Gastroesophageal sphincter (tissue), 4 donors: ENCODE results near the gene GSTO2. TPM values are rescaled to one million over a fixed set of nuclear protein-coding genes. Genes with fewer than 3 reads are reported as not detected.

Experiments
- ATAC-seq: fragments of 150-250 bp; one replicate; pipeline ENCODE4 v1.9.1; 2016; ENCODE audit warnings: mild to moderate bottlenecking, moderate library complexity
- H3K27ac ChIP-seq, 4 donors: fragments of 200-600 bp; sonication (generic) in 3 of 4; 1 replicate in 3 of 4; 2 replicates in 1 of 4; pipeline ENCODE4 v1.5.1; 2016 to 2019
- H3K27me3 ChIP-seq: fragments of 200-600 bp; sonication (generic); one replicate; pipeline ENCODE4 v1.5.1; 2019
- H3K36me3 ChIP-seq, 2 donors: fragments of 200-600 bp; sonication (generic); one replicate each; pipeline ENCODE4 v1.5.1; 2019; ENCODE audit warnings: control low read depth in 1 of 2
- H3K4me1 ChIP-seq, 3 donors: fragments of 200-600 bp; sonication (generic); 1 replicate in 2 of 3; 2 replicates in 1 of 3; pipeline ENCODE4 v1.5.1; 2016 to 2019; ENCODE audit warnings: control low read depth in 2 of 3
- H3K4me3 ChIP-seq, 2 donors: fragments of 200-600 bp; sonication (generic); one replicate each; pipeline ENCODE4 v1.5.1; 2019; ENCODE audit warnings: mild to moderate bottlenecking in 1 of 2, moderate library complexity in 1 of 2
- H3K9me3 ChIP-seq, 3 donors: fragments of 200-600 bp; sonication (generic); one replicate each; pipeline ENCODE4 v1.5.1; 2017 to 2019; ENCODE audit warnings: control low read depth in 2 of 3
- CTCF ChIP-seq, 4 experiments: fragments of 200-600 bp in 2 of 4; fragments of 450-650 bp in 2 of 4; sonication (generic) in 1 of 4; IDR thresholded peaks; one replicate each; pipeline ENCODE4 v1.5.1; 2017 to 2019; ENCODE audit warnings: antibody characterized with exemption in 4 of 4, mild to moderate bottlenecking in 2 of 4, moderate library complexity in 2 of 4
- EP300 ChIP-seq: sonication (generic); formaldehyde crosslinking; IDR thresholded peaks from one replicate; pipeline ENCODE4 v1.6.1; 2017; ENCODE audit warnings: antibody characterized with exemption, mild to moderate bottlenecking
- POLR2A ChIP-seq, 2 donors: fragments of 450-650 bp; IDR thresholded peaks; one replicate each; pipeline ENCODE4 v1.6.1; 2017; ENCODE audit warnings: antibody characterized with exemption in 2 of 2, mild to moderate bottlenecking in 2 of 2, moderate library complexity in 1 of 2
- POLR2AphosphoS5 ChIP-seq: sonication (generic); formaldehyde crosslinking; IDR thresholded peaks from one replicate; pipeline ENCODE4 v1.6.1; 2017; ENCODE audit warnings: antibody characterized with exemption
- WGBS, 2 donors: methylation state at CpG; one replicate each; pipeline ENCODE4 v1.1.5; 2018; ENCODE audit warnings: low coverage in 1 of 2; 5-methylcytosine and 5-hydroxymethylcytosine counted together
- small RNA-seq, 4 donors: library from RNA; depleted of rRNA; stranded (forward); fragments of <200 nt; gene quantifications; one replicate each; pipeline ENCODE3, GENCODE V24; 2016
- total RNA-seq, 4 donors: library from RNA; depleted of rRNA; stranded (reverse); fragments of >200 nt; gene quantifications; one replicate each; pipeline ENCODE4 v1.1.0, GENCODE V29; 2016

GSTO2 gene
- total RNA-seq, 4 donors from 2014 or later = 0.15 to 1.3 (median 0.21) TPM

DNA sequence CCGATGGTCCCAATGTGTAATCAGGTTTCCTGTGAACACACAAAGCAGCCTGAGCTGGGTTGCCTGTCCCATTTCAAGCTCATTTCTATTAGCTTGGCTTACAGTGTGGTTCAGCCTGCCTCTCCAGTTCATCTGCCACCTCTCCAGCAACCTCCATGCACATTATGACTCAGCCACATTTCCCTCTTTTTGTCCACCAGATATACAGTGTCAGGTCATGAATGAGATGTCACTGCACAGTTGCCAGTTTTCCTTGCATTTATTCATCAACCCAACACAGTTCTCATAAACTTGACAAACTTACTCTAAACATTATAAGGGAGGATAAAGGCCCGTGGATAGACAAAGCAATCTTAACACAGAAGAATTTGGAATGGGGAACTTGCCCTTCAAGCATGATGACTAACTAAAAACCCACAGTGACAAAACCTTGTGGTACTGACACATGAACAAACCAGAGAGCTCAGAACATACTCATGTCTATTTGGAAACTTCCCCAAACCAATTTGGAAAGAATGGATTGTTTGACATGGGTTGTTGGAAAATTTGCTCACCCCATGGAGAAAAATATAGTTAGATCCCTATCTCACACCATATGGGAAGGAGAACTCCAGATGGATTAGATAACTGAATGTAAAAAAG is 82.2 kb downstream of the GSTO2 start:
- no peaks in the 10 kb centered on the region for H3K9me3 ChIP-seq
- H3K36me3 ChIP-seq = no peaks in the 10 kb centered on the region
- no peak for ATAC-seq
- WGBS, 2 donors = 54 to 100% methylated on average over 1 to 2 of the region's 2 CpGs
- no peaks in the 10 kb centered on the region for H3K27me3 ChIP-seq
- TF ChIP-seq POLR2AphosphoS5 (no peak), POLR2A (IDR thresholded peaks at IDR 0.05) (no peak), EP300 (no peak), CTCF (IDR thresholded peaks at IDR 0.05) (no peak)
- no peak overlapping the region for H3K4me3 ChIP-seq
- H3K4me1 ChIP-seq = peaks cover 0 to 36% (median 0%) of the 10 kb centered on the region in 3 donors
- no peak overlapping the region for H3K27ac ChIP-seq

- H3K9me3 ChIP-seq = no peaks in the 10 kb centered on the region
- TF ChIP-seq POLR2A (IDR thresholded peaks at IDR 0.05) (no peak), EP300 (no peak), CTCF (IDR thresholded peaks at IDR 0.05) (no peak), POLR2AphosphoS5 (no peak)
- no peak for ATAC-seq
- H3K4me1 ChIP-seq = peaks cover 0 to 36% (median 0%) of the 10 kb centered on the region in 3 donors
- H3K27me3 ChIP-seq = no peaks in the 10 kb centered on the region
- H3K36me3 ChIP-seq = no peaks in the 10 kb centered on the region
- 86 to 94% methylated on average over 1 of the region's 1 CpG for WGBS, 2 donors
- no peak overlapping the region for H3K4me3 ChIP-seq
- no peak overlapping the region for H3K27ac ChIP-seq
Observed at GRCh38 chr10:104351919-104352318, 82.9 kb downstream of the GSTO2 start.

DNA sequence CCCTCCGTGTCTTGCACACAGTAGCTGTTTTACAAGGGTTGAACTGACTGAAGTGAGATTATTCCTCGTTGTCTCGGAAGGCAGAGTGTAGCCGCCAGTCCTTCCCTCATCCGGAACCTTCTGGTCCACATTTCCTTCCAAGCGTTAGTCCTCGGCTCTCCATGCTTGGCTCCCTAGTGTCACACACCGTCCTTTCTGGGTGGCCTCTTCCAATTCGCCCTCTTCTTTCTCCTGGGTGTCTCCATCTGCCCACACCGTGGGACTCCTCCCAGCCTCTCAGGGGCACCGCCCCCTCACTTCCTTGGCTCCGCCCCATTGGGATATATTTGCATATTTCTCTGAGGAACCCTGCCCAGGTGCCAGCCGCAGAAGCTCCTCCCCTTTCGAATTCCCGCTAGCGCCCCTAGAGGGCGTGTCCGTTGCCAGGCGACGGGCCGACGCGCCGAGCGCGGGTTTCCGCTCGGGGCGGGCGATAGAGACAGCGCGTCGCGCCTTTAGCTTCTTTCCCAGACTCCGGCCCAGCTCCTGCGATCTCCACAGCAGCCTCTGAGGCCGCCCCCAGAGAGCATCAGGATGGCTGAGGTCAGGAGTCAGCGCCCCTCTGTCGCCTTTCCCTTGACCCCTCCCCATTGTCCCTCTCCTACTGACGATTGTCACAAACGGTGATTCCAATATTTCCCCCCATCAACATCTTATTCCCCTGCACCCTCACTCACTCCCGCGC is 84.5 kb downstream of the GSTO2 start, which contains the start of gene CFAP58:
Gene CFAP58 (plus strand): TSS at position 509 of the 724 bp plus-strand sequence. CDS start 65 bp downstream, at position 574.
- Histone ChIP-seq H3K4me1 (peaks cover 0 to 36% (median 0%) of the 10 kb centered on the region in 3 donors), H3K36me3 (no peaks in the 10 kb centered on the region), H3K27ac (peak within 1 kb of the TSS in 3 of 4 donors; percentile 13 to 56 (median 33)), H3K27me3 (no peaks in the 10 kb centered on the region), H3K9me3 (no peaks in the 10 kb centered on the region), H3K4me3 (peak within 1 kb of the TSS; percentile 11 to 44)
- 1 to 4% methylated on average over 16 to 26 of the region's 43 CpGs for WGBS, 2 donors
- TF ChIP-seq POLR2A (IDR thresholded peaks at IDR 0.05) (no peak), CTCF (IDR thresholded peaks at IDR 0.05) (peak; percentile 20 to 75 (median 66)), POLR2AphosphoS5 (peak; percentile 34)
- peak; percentile 93 for ATAC-seq

Small RNA genes within 50 kb of the gene (small RNA-seq; reads per million reads assigned to genes)
- gene MIR4482 = 0 to 1.6 (median 0.06) reads per million in 4 donors

Other genes with a start within 250 kb of the GSTO2 start
- gene COL17A1, start 183.3 kb upstream of the GSTO2 start, total RNA-seq = 10 to 100 TPM in 1 of 4 donors, 1 to 10 TPM in 1, under 1 TPM in 2; 0.12 to 10.7 (median 0.68) TPM
- gene SFR1, start 147.0 kb upstream of the GSTO2 start, total RNA-seq = 10 to 100 TPM in 2 of 4 donors, 1 to 10 TPM in 2; 5.3 to 12.7 (median 9.8) TPM
- under 1 TPM in 3 of 4 donors, not detected in 1; 0.16 to 0.45 (median 0.40) TPM for gene CFAP43, start 36.8 kb upstream of the GSTO2 start, total RNA-seq
- 100 to 1,000 TPM; 124 to 153 (median 149) TPM for gene GSTO1, start 14.3 kb upstream of the GSTO2 start, total RNA-seq
- 10 to 100 TPM; 18.1 to 31.5 (median 22.8) TPM for gene ITPRIP, start 69.3 kb downstream of the GSTO2 start, total RNA-seq
- gene CFAP58, start 84.6 kb downstream of the GSTO2 start, total RNA-seq = 1 to 10 TPM in 3 of 4 donors, under 1 TPM in 1; 0.27 to 1.6 (median 1.3) TPM